Cardiac muscle cell (in vitro differentiated cells and primary cell): ENCODE results near the gene CYTH1. TPM values are rescaled to one million over a fixed set of nuclear protein-coding genes. Genes with fewer than 3 reads are reported as not detected.

Experiments
- DNase-seq, 2 donors: peaks; one replicate each; pipeline versions ENCODE4 v3.0.0 to v3.0.0-alpha.2; 2010 to 2017; ENCODE audit warnings: low read depth in 1 of 2, low spot score in 1 of 2
- H3K27ac ChIP-seq: fragments of 200-600 bp; sonication (generic); 2 replicates; pipeline ENCODE4 v1.5.1; 2016
- H3K27me3 ChIP-seq: fragments of 200-600 bp; sonication (generic); 2 replicates; pipeline ENCODE4 v1.6.0; 2016; ENCODE audit warnings: control low read depth
- H3K36me3 ChIP-seq: fragments of 200-600 bp; sonication (generic); 2 replicates; pipeline ENCODE4 v1.5.1; 2016; ENCODE audit warnings: control low read depth
- H3K4me1 ChIP-seq: fragments of 200-600 bp; sonication (generic); 2 replicates; pipeline ENCODE4 v1.8.1; 2017; ENCODE audit warnings: low read depth, mild to moderate bottlenecking, mixed run types
- H3K4me3 ChIP-seq: fragments of 200-600 bp; sonication (generic); 2 replicates; pipeline ENCODE4 v1.5.1; 2016; ENCODE audit warnings: mild to moderate bottlenecking
- H3K9me3 ChIP-seq: fragments of 200-600 bp; sonication (generic); 2 replicates; pipeline ENCODE4 v1.5.1; 2017; ENCODE audit warnings: low read depth, mild to moderate bottlenecking, control low read depth
- CTCF ChIP-seq: IDR thresholded peaks from 2 replicates; pipeline ENCODE4 v1.5.1; 2012; ENCODE audit warnings: low read depth, mild to moderate bottlenecking, low read length
- polyA plus RNA-seq: library from polyadenylated mRNA; unstranded; fragments of >200 nt; fragmentation: Nextera tagmentation; extraction: Ambion mirVana; gene quantifications from 2 replicates; pipeline ENCODE4 v1.2.1, GENCODE V29; 2016
- total RNA-seq: library from RNA; depleted of rRNA; stranded (reverse); fragments of >200 nt; gene quantifications from 2 replicates; pipeline ENCODE4 v1.2.3, GENCODE V29; 2016

CYTH1 gene
- total and polyA plus RNA-seq, 2 experiments from 2014 or later: 21.9 to 39.6 TPM

- no peak overlapping the region for H3K27ac ChIP-seq
- H3K4me1 ChIP-seq: no peaks in the 10 kb centered on the region
- H3K4me3 ChIP-seq: no peak overlapping the region
- no peak for DNase-seq
- H3K9me3 ChIP-seq: no peaks in the 10 kb centered on the region
- H3K27me3 ChIP-seq: no peaks in the 10 kb centered on the region
- H3K36me3 ChIP-seq: no peaks in the 10 kb centered on the region
- TF ChIP-seq CTCF: no peak
Observed at GRCh38 chr17:78637146-78637545, 144.9 kb downstream of the CYTH1 start.

- H3K36me3 ChIP-seq: no peaks in the 10 kb centered on the region
- H3K4me1 ChIP-seq: no peaks in the 10 kb centered on the region
- H3K27me3 ChIP-seq: no peaks in the 10 kb centered on the region
- no peaks in the 10 kb centered on the region for H3K9me3 ChIP-seq
- no peak overlapping the region for H3K27ac ChIP-seq
- no peak for TF ChIP-seq CTCF
- no peak overlapping the region for H3K4me3 ChIP-seq
- DNase-seq: no peak
Observed at GRCh38 chr17:78634154-78634553, 147.9 kb downstream of the CYTH1 start.

- Histone ChIP-seq H3K36me3 (no peaks in the 10 kb centered on the region), H3K27ac (no peak overlapping the region), H3K9me3 (no peaks in the 10 kb centered on the region), H3K27me3 (no peaks in the 10 kb centered on the region), H3K4me3 (no peak overlapping the region), H3K4me1 (no peaks in the 10 kb centered on the region)
- DNase-seq: no peak
- TF ChIP-seq CTCF: no peak
Observed at GRCh38 chr17:78629436-78629995, 152.6 kb downstream of the CYTH1 start.

GRCh38 chr17:78628547-78629435 is 153.3 kb downstream of the CYTH1 start:
- Histone ChIP-seq H3K27ac (no peak overlapping the region), H3K36me3 (no peaks in the 10 kb centered on the region), H3K4me3 (no peak overlapping the region), H3K27me3 (no peaks in the 10 kb centered on the region), H3K4me1 (no peaks in the 10 kb centered on the region), H3K9me3 (no peaks in the 10 kb centered on the region)
- DNase-seq: no peak
- no peak for TF ChIP-seq CTCF

GRCh38 chr17:78624324-78625151 is 157.5 kb downstream of the CYTH1 start:
- Histone ChIP-seq H3K27ac (no peak overlapping the region), H3K9me3 (no peaks in the 10 kb centered on the region), H3K27me3 (no peaks in the 10 kb centered on the region), H3K36me3 (no peaks in the 10 kb centered on the region), H3K4me1 (no peaks in the 10 kb centered on the region), H3K4me3 (no peak overlapping the region)
- DNase-seq: no peak
- TF ChIP-seq CTCF: no peak

Other genes starting within 250 kb of the CYTH1 start
- gene DNAH17, start 204.9 kb downstream of the CYTH1 start, total RNA-seq: 0.11 TPM in 1 of 2 replicates, not detected in the other
- gene DNAH17, start 204.9 kb downstream of the CYTH1 start, polyA plus RNA-seq: 1.7 and 4.5 TPM in 2 replicates
- gene USP36, start 58.5 kb upstream of the CYTH1 start, total RNA-seq: 18.9 and 27.8 TPM in 2 replicates
- 27.1 and 35.4 TPM in 2 replicates for gene USP36, start 58.5 kb upstream of the CYTH1 start, polyA plus RNA-seq
- 0.21 and 0.42 TPM in 2 replicates for gene CEP295NL, start 120.9 kb upstream of the CYTH1 start, total RNA-seq
- not detected in 2 replicates for gene CEP295NL, start 120.9 kb upstream of the CYTH1 start, polyA plus RNA-seq
- gene TIMP2, start 143.1 kb upstream of the CYTH1 start, total RNA-seq: 22.0 and 25.8 TPM in 2 replicates
- 4.2 and 5.9 TPM in 2 replicates for gene TIMP2, start 143.1 kb upstream of the CYTH1 start, polyA plus RNA-seq
- 178 and 185 TPM in 2 replicates for gene LGALS3BP, start 197.7 kb upstream of the CYTH1 start, total RNA-seq
- 181 and 213 TPM in 2 replicates for gene LGALS3BP, start 197.7 kb upstream of the CYTH1 start, polyA plus RNA-seq
- gene CANT1, start 227.5 kb upstream of the CYTH1 start, total RNA-seq: 55.3 and 55.9 TPM in 2 replicates
- 33.6 and 45.8 TPM in 2 replicates for gene CANT1, start 227.5 kb upstream of the CYTH1 start, polyA plus RNA-seq
- gene C1QTNF1, start 241.9 kb upstream of the CYTH1 start, total RNA-seq: 12.5 and 16.4 TPM in 2 replicates
- gene C1QTNF1, start 241.9 kb upstream of the CYTH1 start, polyA plus RNA-seq: 6.8 and 10.2 TPM in 2 replicates